ENCODE results near the gene SDK1. TPM values are rescaled to one million over a fixed set of nuclear protein-coding genes. Genes with fewer than 3 reads are reported as not detected.

Gene SDK1
- total and polyA plus RNA-seq, 2 donors (not counting 3 experiments of a cell fraction or from before 2014, with no cell fraction given) = 1.6 to 3.9 TPM

GRCh38 chr7:4084271-4084670 is 783.2 kb downstream of the SDK1 start:
- BruUV-seq (replicated peaks) = no TSS peak
- Histone ChIP-seq H3K4me3 (replicated peaks in 1 of 3; ENCODE audit: insufficient read depth in 1 of 3, low read depth in 1 of 3, low read length in 3 of 3) (no peak overlapping the region), H3K27ac (ENCODE audit: insufficient read depth, low read depth, low read length) (no peak overlapping the region), H3K9ac (replicated peaks; ENCODE audit: extremely low read depth, insufficient read depth, low read length) (no peak overlapping the region), H3K9me3 (replicated peaks; ENCODE audit: control insufficient read depth, insufficient read depth, low read length) (peaks cover 3% of the 10 kb centered on the region), H2AFZ (ENCODE audit: low read depth, low read length) (no peak overlapping the region), H3K36me3 (ENCODE audit: control insufficient read depth in 2 of 2, extremely low read depth in 1 of 2, insufficient read depth in 2 of 2, low read length in 2 of 2) (no peaks in the 10 kb centered on the region), H3K79me2 (ENCODE audit: control insufficient read depth, insufficient read depth, low read length) (no peaks in the 10 kb centered on the region), H3K4me2 (ENCODE audit: insufficient read depth, low read length) (no peak overlapping the region), H3K4me1 (ENCODE audit: control insufficient read depth, extremely low read depth, insufficient read depth, low read length) (no peaks in the 10 kb centered on the region), H4K20me1 (replicated peaks; ENCODE audit: control insufficient read depth, extremely low read depth, insufficient read depth, low read length) (no peaks in the 10 kb centered on the region), H3K9me1 (replicated peaks; ENCODE audit: control insufficient read depth, extremely low read depth, insufficient read depth, low read length) (no peaks in the 10 kb centered on the region), H3K27me3 (ENCODE audit: control insufficient read depth in 2 of 2, insufficient read depth in 2 of 2, low read length in 2 of 2) (no peaks in the 10 kb centered on the region)
- no peak for FAIRE-seq
- CTCF ChIA-PET = no interaction called here
- TF ChIP-seq GATA2 (IDR thresholded peaks at IDR 0.05; ENCODE audit: insufficient read depth, insufficient read length, low read depth, low read length) (no peak), EZH2 (IDR thresholded peaks at IDR 0.05; ENCODE audit: borderline replicate concordance, low read depth, low read length, severe bottlenecking) (no peak), POLR2AphosphoS5 (IDR thresholded peaks at IDR 0.05; ENCODE audit: insufficient read depth, low read depth, low read length) (no peak), JUN (IDR thresholded peaks at IDR 0.05; ENCODE audit: borderline replicate concordance, insufficient read depth, insufficient read length, low read depth) (no peak), POLR2A (IDR thresholded peaks at IDR 0.05; ENCODE audit: low read depth, low read length) (no peak), MYC (IDR thresholded peaks at IDR 0.05; ENCODE audit: low read depth, low read length) (no peak), FOS (IDR thresholded peaks at IDR 0.05; ENCODE audit: borderline replicate concordance, insufficient read depth, low read length) (no peak), MAX (IDR thresholded peaks at IDR 0.05; ENCODE audit: insufficient read depth, insufficient read length) (no peak), CTCF (IDR thresholded peaks at IDR 0.05; ENCODE audit: extremely low read depth in 1 of 2, insufficient read depth in 1 of 2, low read depth in 1 of 2, low read length in 2 of 2) (no peak)
- dilution Hi-C loops (cut with MboI; ENCODE audit: extremely low pct_ligation_motif_present, low sequenced_read_pairs) = no loop called here
- DNase-seq (ENCODE audit: low read depth, low spot score) = no peak
- intact Hi-C loops (cut with micrococcal nuclease) = no loop called here
- POLR2A ChIA-PET = no interaction called here

All from endothelial cell of umbilical vein (primary cell).